ENCODE data around the gene CYTH3.

- TF ChIP-seq POLR2A (IDR thresholded peaks at IDR 0.05; ENCODE audit: low read depth, low read length) (no peak), PAX5 (IDR thresholded peaks at IDR 0.05; ENCODE audit: insufficient read depth, low read length, severe bottlenecking) (no peak), TAF1 (IDR thresholded peaks at IDR 0.05; ENCODE audit: low read depth, low read length) (no peak), POLR2AphosphoS5 (IDR thresholded peaks at IDR 0.05; ENCODE audit: low read depth, low read length) (no peak), SPI1 (IDR thresholded peaks at IDR 0.05; ENCODE audit: low read depth, low read length) (no peak), POU2F2 (IDR thresholded peaks at IDR 0.05; ENCODE audit: low read depth, low read length) (no peak)
Observed at GRCh38 chr7:6315746-6316145, 43.3 kb upstream of the CYTH3 start.
